Bronchial epithelial cell (primary cell): ENCODE measurements around the gene C1orf53. TPM values are rescaled to one million over a fixed set of nuclear protein-coding genes. Genes with fewer than 3 reads are reported as not detected.
A peak's percentile ranks its signal among the peaks of the same experiment; 100 is the strongest.

Experiments used
- DNase-seq: peaks from one replicate; pipeline ENCODE4 v3.0.0-alpha.2; 2010; ENCODE audit warnings: low read depth
- FAIRE-seq: peaks from 2 replicates; lab custom pipeline; 2011; peaks lifted over from hg19 to GRCh38; lab: Jason Lieb, UNC
- H3K27me3 ChIP-seq: 2 replicates; pipeline ENCODE4 v1.5.1; 2011; ENCODE audit warnings: low read length; ENCODE audit not compliant: control insufficient read depth, insufficient read depth
- H3K36me3 ChIP-seq: 2 replicates; pipeline ENCODE4 v1.5.1; 2011; ENCODE audit warnings: low read length; ENCODE audit not compliant: control insufficient read depth, insufficient read depth
- H3K4me3 ChIP-seq: 2 replicates; pipeline ENCODE4 v1.5.1; 2011; ENCODE audit warnings: mild to moderate bottlenecking, low read depth, low read length, control low read depth
- CTCF ChIP-seq: IDR thresholded peaks from 2 replicates; pipeline ENCODE4 v1.5.1; 2011; ENCODE audit warnings: mild to moderate bottlenecking, moderate library complexity, low read length, control low read depth, inconsistent platforms; ENCODE audit not compliant: insufficient read depth, severe bottlenecking
- total RNA-seq: library from RNA; depleted of rRNA; stranded (reverse); fragments of >200 nt; gene quantifications from 2 replicates; pipeline ENCODE4 v1.2.1, GENCODE V29; 2014

The C1orf53 gene
- total RNA-seq, 1 donor from 2014 or later = 0.79 TPM

- Histone ChIP-seq H3K36me3 (no peaks in the 10 kb centered on the region), H3K27me3 (peaks cover 79% of the 10 kb centered on the region), H3K4me3 (no peak overlapping the region)
- no peak for TF ChIP-seq CTCF
- FAIRE-seq (no peak), DNase-seq (no peak)
These were observed 11.3 kb downstream of the C1orf53 start for GRCh38 chr1:197913495-197914276.

- FAIRE-seq = no peak
- H3K4me3 ChIP-seq = no peak overlapping the region
- H3K36me3 ChIP-seq = no peaks in the 10 kb centered on the region
- no peak for DNase-seq
- TF ChIP-seq CTCF = no peak
- peaks cover 83% of the 10 kb centered on the region for H3K27me3 ChIP-seq
These were observed 12.1 kb downstream of the C1orf53 start for GRCh38 chr1:197914510-197914909.

GRCh38 chr1:197915260-197915861 is 12.9 kb downstream of the C1orf53 start:
- TF ChIP-seq CTCF = no peak
- Histone ChIP-seq H3K4me3 (no peak overlapping the region), H3K36me3 (no peaks in the 10 kb centered on the region), H3K27me3 (peaks cover 82% of the 10 kb centered on the region)
- FAIRE-seq (no peak), DNase-seq (no peak)

GRCh38 chr1:197915862-197916499 is 13.6 kb downstream of the C1orf53 start:
- FAIRE-seq = no peak
- Histone ChIP-seq H3K36me3 (no peaks in the 10 kb centered on the region), H3K4me3 (no peak overlapping the region), H3K27me3 (peaks cover 80% of the 10 kb centered on the region)
- DNase-seq = peak; percentile 40
- TF ChIP-seq CTCF = peak; percentile 57

GRCh38 chr1:197916500-197916983 is 14.1 kb downstream of the C1orf53 start:
- DNase-seq = no peak
- no peaks in the 10 kb centered on the region for H3K36me3 ChIP-seq
- H3K4me3 ChIP-seq = no peak overlapping the region
- peaks cover 79% of the 10 kb centered on the region for H3K27me3 ChIP-seq
- no peak for TF ChIP-seq CTCF
- no peak for FAIRE-seq
